AG04450 (cell line): Measurements from ENCODE around the gene SLC16A2. TPM values are rescaled to one million over a fixed set of nuclear protein-coding genes. Genes with fewer than 3 reads are reported as not detected.

Experiments used
- CTCF ChIA-PET: fragments of 300-600, 350-600 bp; formaldehyde crosslinking; extraction: SDS; loops from one replicate; lab custom pipeline; 2022; ENCODE audit warnings: antibody characterized with exemption, inconsistent platforms; lab: Charles Lee
- POLR2A ChIA-PET: fragments of 350-600 bp; formaldehyde crosslinking; extraction: SDS; loops from one replicate; lab custom pipeline; 2021; ENCODE audit warnings: antibody characterized with exemption, inconsistent platforms; lab: Yijun Ruan, JAX
- DNase-seq: peaks from one replicate; pipeline ENCODE4 v3.0.0-alpha.2; 2011; ENCODE audit warnings: low read depth, low spot score
- H3K27ac ChIP-seq: one replicate; pipeline ENCODE4 v1.5.1; 2012; ENCODE audit warnings: low read depth, low read length, control low read depth
- H3K27me3 ChIP-seq: one replicate; pipeline ENCODE4 v1.6.0; 2012; ENCODE audit warnings: low read length; ENCODE audit not compliant: control insufficient read depth, insufficient read depth
- H3K4me3 ChIP-seq: 2 replicates; pipeline ENCODE4 v1.5.1; 2011; ENCODE audit warnings: mild to moderate bottlenecking, low read depth, low read length, control low read depth
- H3K9me3 ChIP-seq: 2 replicates; pipeline ENCODE4 v1.5.1; 2012; ENCODE audit warnings: low read length; ENCODE audit not compliant: control insufficient read depth, insufficient read depth
- polyA plus RNA-seq: library from polyadenylated mRNA; depleted of rRNA; stranded (reverse); fragments of >200 nt; gene quantifications from 2 replicates; pipeline ENCODE4 v1.2.3, GENCODE V29; 2011
- TF ChIP-seq, protein P1 (sequence below): IDR thresholded peaks from 2 replicates; pipeline ENCODE4 v1.5.1; 2011; ENCODE audit warnings: low read depth, low read length, control low read depth, inconsistent platforms

SLC16A2 gene
- polyA plus RNA-seq, 1 experiment: 42.6 TPM

GRCh38 chrX:74383611-74384010, 37.7 kb upstream of the SLC16A2 start:
- no peak for DNase-seq
- H3K27ac ChIP-seq: no peak overlapping the region
- TF ChIP-seq, protein P1, sequence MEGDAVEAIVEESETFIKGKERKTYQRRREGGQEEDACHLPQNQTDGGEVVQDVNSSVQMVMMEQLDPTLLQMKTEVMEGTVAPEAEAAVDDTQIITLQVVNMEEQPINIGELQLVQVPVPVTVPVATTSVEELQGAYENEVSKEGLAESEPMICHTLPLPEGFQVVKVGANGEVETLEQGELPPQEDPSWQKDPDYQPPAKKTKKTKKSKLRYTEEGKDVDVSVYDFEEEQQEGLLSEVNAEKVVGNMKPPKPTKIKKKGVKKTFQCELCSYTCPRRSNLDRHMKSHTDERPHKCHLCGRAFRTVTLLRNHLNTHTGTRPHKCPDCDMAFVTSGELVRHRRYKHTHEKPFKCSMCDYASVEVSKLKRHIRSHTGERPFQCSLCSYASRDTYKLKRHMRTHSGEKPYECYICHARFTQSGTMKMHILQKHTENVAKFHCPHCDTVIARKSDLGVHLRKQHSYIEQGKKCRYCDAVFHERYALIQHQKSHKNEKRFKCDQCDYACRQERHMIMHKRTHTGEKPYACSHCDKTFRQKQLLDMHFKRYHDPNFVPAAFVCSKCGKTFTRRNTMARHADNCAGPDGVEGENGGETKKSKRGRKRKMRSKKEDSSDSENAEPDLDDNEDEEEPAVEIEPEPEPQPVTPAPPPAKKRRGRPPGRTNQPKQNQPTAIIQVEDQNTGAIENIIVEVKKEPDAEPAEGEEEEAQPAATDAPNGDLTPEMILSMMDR: peak; percentile 62
- no peak overlapping the region for H3K4me3 ChIP-seq
- CTCF ChIA-PET: interaction anchor here (0.6 to 3.9 kb wide), 10 partner anchors 11 to 167 kb away, joined by 3 to 15 read pairs (median 3); partner anchors contain the start of gene SLC16A2
- no peaks in the 10 kb centered on the region for H3K27me3 ChIP-seq
- POLR2A ChIA-PET: no interaction called here
- H3K9me3 ChIP-seq: no peaks in the 10 kb centered on the region

- DNase-seq: no peak
- Histone ChIP-seq H3K4me3 (no peak overlapping the region), H3K9me3 (no peaks in the 10 kb centered on the region), H3K27me3 (peaks cover 2% of the 10 kb centered on the region), H3K27ac (no peak overlapping the region)
- POLR2A ChIA-PET: no interaction called here
- CTCF ChIA-PET: no interaction called here
- TF ChIP-seq, protein P1: no peak
Measured at GRCh38 chrX:74389016-74389722, 32.1 kb upstream of the SLC16A2 start.

DNA sequence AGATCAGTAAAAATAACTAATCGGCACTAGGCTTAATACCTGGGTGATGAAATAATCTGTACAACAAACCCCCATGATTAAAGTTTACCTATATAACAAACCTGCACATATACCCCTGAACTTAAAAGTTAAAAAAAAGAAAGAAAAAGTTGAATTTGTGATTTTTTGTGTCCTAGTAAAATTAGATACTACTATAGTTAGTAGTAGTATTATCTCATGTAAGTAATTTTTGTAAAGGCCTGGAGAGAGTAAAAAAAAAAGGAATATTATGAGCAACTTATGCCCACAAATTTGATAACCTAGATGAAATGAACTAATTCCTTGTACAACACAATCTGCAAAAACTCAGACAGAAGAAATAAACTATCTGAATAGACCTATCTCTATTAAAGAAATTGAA, 25.7 kb upstream of the SLC16A2 start:
- POLR2A ChIA-PET: no interaction called here
- Histone ChIP-seq H3K27me3 (peaks cover 2% of the 10 kb centered on the region), H3K9me3 (no peaks in the 10 kb centered on the region), H3K4me3 (no peak overlapping the region), H3K27ac (no peak overlapping the region)
- CTCF ChIA-PET: no interaction called here
- TF ChIP-seq, protein P1: no peak
- DNase-seq: no peak

DNA sequence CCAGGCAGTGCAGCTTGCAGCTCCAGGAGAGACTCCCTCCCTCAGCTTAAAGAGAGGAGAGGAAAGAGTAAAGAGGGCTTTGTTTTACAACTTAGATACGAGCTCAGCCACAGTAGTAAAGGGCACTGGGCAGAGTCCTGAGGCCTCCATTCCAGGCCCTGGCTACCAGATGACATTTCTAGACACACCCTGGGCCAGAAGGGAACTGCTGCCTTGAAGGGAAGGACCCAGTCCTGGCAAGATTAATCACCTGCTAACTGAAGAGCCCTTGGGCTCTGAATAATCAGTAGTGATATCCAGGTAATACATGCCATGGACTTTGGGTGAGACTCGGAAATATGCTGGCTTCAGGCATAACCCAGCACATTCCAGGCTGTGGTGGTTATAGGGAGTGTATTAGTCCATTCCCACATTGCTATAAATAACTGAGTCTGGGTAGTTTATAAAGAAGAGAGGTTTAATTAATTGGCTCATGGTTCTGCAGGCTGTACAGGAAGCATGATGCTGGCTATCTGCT, 15.3 kb upstream of the SLC16A2 start:
- H3K27ac ChIP-seq: no peak overlapping the region
- ChIA-PET POLR2A (no interaction called here), CTCF (no interaction called here)
- TF ChIP-seq, protein P1: no peak
- peaks cover 4% of the 10 kb centered on the region for H3K27me3 ChIP-seq
- no peaks in the 10 kb centered on the region for H3K9me3 ChIP-seq
- no peak for DNase-seq
- no peak overlapping the region for H3K4me3 ChIP-seq

- Histone ChIP-seq H3K27me3 (no peaks in the 10 kb centered on the region), H3K9me3 (no peaks in the 10 kb centered on the region), H3K27ac (no peak overlapping the region), H3K4me3 (no peak overlapping the region)
- DNase-seq: no peak
- ChIA-PET POLR2A (no interaction called here), CTCF (no interaction called here)
- TF ChIP-seq, protein P1: no peak
Measured at GRCh38 chrX:74408304-74408703, 13.0 kb upstream of the SLC16A2 start.
